Gastrocnemius medialis (tissue), 4 donors: Measurements from ENCODE around the gene TAS1R2. TPM values are rescaled to one million over a fixed set of nuclear protein-coding genes. Genes with fewer than 3 reads are reported as not detected.

Source experiments
- ATAC-seq, 2 donors: fragments of 150-250 bp; one replicate each; pipeline ENCODE4 v1.9.1; 2016
- DNase-seq, 2 donors: peaks; one replicate each; pipeline ENCODE4 v3.0.0-alpha.2; 2019
- H3K27ac ChIP-seq, 4 donors: fragments of 200-600 bp; sonication (generic); 1 replicate in 1 of 4; 2 replicates in 3 of 4; pipeline ENCODE4 v1.5.1; 2016 to 2018; ENCODE audit warnings: mild to moderate bottlenecking in 2 of 4, moderate library complexity in 1 of 4
- H3K27me3 ChIP-seq, 3 donors: fragments of 200-600 bp; sonication (generic) in 2 of 3; 1 replicate in 1 of 3; 2 replicates in 2 of 3; pipeline versions ENCODE4 v1.5.1 to v1.6.0; 2016 to 2019; ENCODE audit warnings: mild to moderate bottlenecking in 1 of 3, moderate library complexity in 1 of 3
- H3K36me3 ChIP-seq, 2 donors: fragments of 200-600 bp; sonication (generic) in 1 of 2; one replicate each; pipeline ENCODE4 v1.5.1; 2017 to 2018
- H3K4me1 ChIP-seq, 2 donors: fragments of 200-600 bp; sonication (generic) in 1 of 2; one replicate each; pipeline ENCODE4 v1.5.1; 2016 to 2017; ENCODE audit warnings: mild to moderate bottlenecking in 2 of 2
- H3K4me3 ChIP-seq, 4 donors: fragments of 200-600 bp; sonication (generic) in 3 of 4; 1 replicate in 1 of 4; 2 replicates in 3 of 4; pipeline ENCODE4 v1.5.1; 2016 to 2019; ENCODE audit warnings: mild to moderate bottlenecking in 2 of 4
- H3K9me3 ChIP-seq, 3 donors: fragments of 200-600 bp; sonication (generic) in 2 of 3; 1 replicate in 1 of 3; 2 replicates in 2 of 3; pipeline ENCODE4 v1.5.1; 2016 to 2019
- POLR2A ChIP-seq, 2 donors: fragments of 450-650 bp; IDR thresholded peaks; one replicate each; pipeline ENCODE4 v1.6.1; 2017; ENCODE audit warnings: antibody characterized with exemption in 2 of 2, mild to moderate bottlenecking in 2 of 2, moderate library complexity in 2 of 2
- in situ Hi-C, 4 donors: fragments of 200-750 bp; cut with MboI; loops; one replicate each; pipeline versions ENCODE4 v1.15.0 to v1.8.0; 2017; ENCODE audit warnings: low sequenced_read_pairs in 4 of 4
- intact Hi-C: fragments of 100-400 bp; cut with DNase I; formaldehyde crosslinking; loops from one replicate; pipeline ENCODE4 v1.15.1; 2023; ENCODE audit warnings: low total_unique reads
- total RNA-seq, 4 donors: library from RNA; depleted of rRNA; stranded (reverse); fragments of >200 nt; gene quantifications; one replicate each; pipeline versions ENCODE4 v1.1.0 to v1.2.3, GENCODE V29; 2016
- TF ChIP-seq, protein P1 (sequence below), 5 experiments: fragments of 450-650 bp in 3 of 5; fragments of 200-600 bp in 2 of 5; sonication (generic) in 2 of 5; IDR thresholded peaks in 4 of 5; conservative IDR thresholded peaks in 1 of 5; 1 replicate in 4 of 5; 2 replicates in 1 of 5; pipeline ENCODE4 v1.5.1; 2016 to 2019; ENCODE audit warnings: antibody characterized with exemption in 5 of 5, mild to moderate bottlenecking in 3 of 5, moderate library complexity in 3 of 5

TAS1R2 gene
- total RNA-seq, 4 donors from 2014 or later: not detected

- ATAC-seq (no peak), DNase-seq (no peak)
- TF ChIP-seq POLR2A (IDR thresholded peaks at IDR 0.05): no peak
- TF ChIP-seq, protein P1, sequence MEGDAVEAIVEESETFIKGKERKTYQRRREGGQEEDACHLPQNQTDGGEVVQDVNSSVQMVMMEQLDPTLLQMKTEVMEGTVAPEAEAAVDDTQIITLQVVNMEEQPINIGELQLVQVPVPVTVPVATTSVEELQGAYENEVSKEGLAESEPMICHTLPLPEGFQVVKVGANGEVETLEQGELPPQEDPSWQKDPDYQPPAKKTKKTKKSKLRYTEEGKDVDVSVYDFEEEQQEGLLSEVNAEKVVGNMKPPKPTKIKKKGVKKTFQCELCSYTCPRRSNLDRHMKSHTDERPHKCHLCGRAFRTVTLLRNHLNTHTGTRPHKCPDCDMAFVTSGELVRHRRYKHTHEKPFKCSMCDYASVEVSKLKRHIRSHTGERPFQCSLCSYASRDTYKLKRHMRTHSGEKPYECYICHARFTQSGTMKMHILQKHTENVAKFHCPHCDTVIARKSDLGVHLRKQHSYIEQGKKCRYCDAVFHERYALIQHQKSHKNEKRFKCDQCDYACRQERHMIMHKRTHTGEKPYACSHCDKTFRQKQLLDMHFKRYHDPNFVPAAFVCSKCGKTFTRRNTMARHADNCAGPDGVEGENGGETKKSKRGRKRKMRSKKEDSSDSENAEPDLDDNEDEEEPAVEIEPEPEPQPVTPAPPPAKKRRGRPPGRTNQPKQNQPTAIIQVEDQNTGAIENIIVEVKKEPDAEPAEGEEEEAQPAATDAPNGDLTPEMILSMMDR (IDR thresholded peaks at IDR 0.05 in 4 of 5, conservative IDR thresholded peaks at IDR 0.05 in 1 of 5): no peak
- H3K4me1 ChIP-seq: no peaks in the 10 kb centered on the region
- no peak overlapping the region for H3K27ac ChIP-seq
- in situ Hi-C loops: no loop called here
- H3K36me3 ChIP-seq: no peaks in the 10 kb centered on the region
- intact Hi-C loops: no loop called here
- no peak overlapping the region for H3K4me3 ChIP-seq
- H3K9me3 ChIP-seq: no peaks in the 10 kb centered on the region
- peaks cover 0 to 8% (median 6%) of the 10 kb centered on the region in 3 donors for H3K27me3 ChIP-seq
Measured at GRCh38 chr1:18829671-18830070, 29.8 kb downstream of the TAS1R2 start.

- ATAC-seq (no peak), DNase-seq (no peak)
- TF ChIP-seq, protein P1 (IDR thresholded peaks at IDR 0.05 in 4 of 5, conservative IDR thresholded peaks at IDR 0.05 in 1 of 5): no peak
- TF ChIP-seq POLR2A (IDR thresholded peaks at IDR 0.05): no peak
- Histone ChIP-seq H3K4me1 (no peaks in the 10 kb centered on the region), H3K36me3 (no peaks in the 10 kb centered on the region), H3K4me3 (no peak overlapping the region), H3K27me3 (peaks cover 0 to 8% (median 4%) of the 10 kb centered on the region in 3 donors), H3K9me3 (no peaks in the 10 kb centered on the region), H3K27ac (no peak overlapping the region)
- intact Hi-C loops: no loop called here
- in situ Hi-C loops: no loop called here
Measured at GRCh38 chr1:18828224-18828623, 31.2 kb downstream of the TAS1R2 start.

- H3K9me3 ChIP-seq: no peaks in the 10 kb centered on the region
- in situ Hi-C loops: loop anchor here (5.0 to 25.0 kb wide), 2 partner anchors 226 to 236 kb away; no protein-coding TSS in a partner anchor
- no peaks in the 10 kb centered on the region for H3K4me1 ChIP-seq
- intact Hi-C loops: no loop called here
- H3K4me3 ChIP-seq: no peak overlapping the region
- no peak overlapping the region for H3K27ac ChIP-seq
- H3K36me3 ChIP-seq: no peaks in the 10 kb centered on the region
- DNase-seq (no peak), ATAC-seq (no peak)
- no peak for TF ChIP-seq POLR2A (IDR thresholded peaks at IDR 0.05)
- TF ChIP-seq, protein P1 (IDR thresholded peaks at IDR 0.05 in 4 of 5, conservative IDR thresholded peaks at IDR 0.05 in 1 of 5): no peak
- H3K27me3 ChIP-seq: peaks cover 9 to 18% (median 9%) of the 10 kb centered on the region in 3 donors
Measured at GRCh38 chr1:18823438-18823837, 36.0 kb downstream of the TAS1R2 start.

- in situ Hi-C loops: loop anchor here (5.0 to 25.0 kb wide), 2 partner anchors 224 to 234 kb away; no protein-coding TSS in a partner anchor
- H3K27me3 ChIP-seq: peaks cover 13 to 33% (median 21%) of the 10 kb centered on the region in 3 donors
Measured at GRCh38 chr1:18820791-18821641, 38.4 kb downstream of the TAS1R2 start.

More at GRCh38 chr1:18820791-18821641, 38.4 kb downstream of the TAS1R2 start:
- H3K27ac ChIP-seq: no peak overlapping the region
- peak; percentile 41 to 66 for DNase-seq
- H3K9me3 ChIP-seq: no peaks in the 10 kb centered on the region
- intact Hi-C loops: loop anchor here (1.0 kb wide), 1 partner anchor 224 kb away; no protein-coding TSS in a partner anchor
- H3K4me3 ChIP-seq: no peak overlapping the region
- H3K4me1 ChIP-seq: no peaks in the 10 kb centered on the region
- TF ChIP-seq, protein P1 (IDR thresholded peaks at IDR 0.05 in 4 of 5, conservative IDR thresholded peaks at IDR 0.05 in 1 of 5): peak; percentile 63 to 89 (median 81)
- TF ChIP-seq POLR2A (IDR thresholded peaks at IDR 0.05): no peak
- ATAC-seq: peak; percentile 84 to 91
- H3K36me3 ChIP-seq: no peaks in the 10 kb centered on the region
